ENCODE measurements around the gene PIGV.
"Not testable (repeated sequence)": the region's sequence is repeated elsewhere in the genome, so short reads cannot be mapped to it uniquely, and the experiment has no call there.

Gene PIGV

GRCh38 chr1:26832249-26832960 lies 44.7 kb downstream of the PIGV start:
- TF ChIP-seq, protein P1, sequence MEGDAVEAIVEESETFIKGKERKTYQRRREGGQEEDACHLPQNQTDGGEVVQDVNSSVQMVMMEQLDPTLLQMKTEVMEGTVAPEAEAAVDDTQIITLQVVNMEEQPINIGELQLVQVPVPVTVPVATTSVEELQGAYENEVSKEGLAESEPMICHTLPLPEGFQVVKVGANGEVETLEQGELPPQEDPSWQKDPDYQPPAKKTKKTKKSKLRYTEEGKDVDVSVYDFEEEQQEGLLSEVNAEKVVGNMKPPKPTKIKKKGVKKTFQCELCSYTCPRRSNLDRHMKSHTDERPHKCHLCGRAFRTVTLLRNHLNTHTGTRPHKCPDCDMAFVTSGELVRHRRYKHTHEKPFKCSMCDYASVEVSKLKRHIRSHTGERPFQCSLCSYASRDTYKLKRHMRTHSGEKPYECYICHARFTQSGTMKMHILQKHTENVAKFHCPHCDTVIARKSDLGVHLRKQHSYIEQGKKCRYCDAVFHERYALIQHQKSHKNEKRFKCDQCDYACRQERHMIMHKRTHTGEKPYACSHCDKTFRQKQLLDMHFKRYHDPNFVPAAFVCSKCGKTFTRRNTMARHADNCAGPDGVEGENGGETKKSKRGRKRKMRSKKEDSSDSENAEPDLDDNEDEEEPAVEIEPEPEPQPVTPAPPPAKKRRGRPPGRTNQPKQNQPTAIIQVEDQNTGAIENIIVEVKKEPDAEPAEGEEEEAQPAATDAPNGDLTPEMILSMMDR (IDR thresholded peaks at IDR 0.05; ENCODE audit: insufficient read depth, missing control alignments): no peak
- no peak for FAIRE-seq
- no peak for DNase-seq (ENCODE audit: insufficient read length, low spot score)

- FAIRE-seq (no peak), DNase-seq (ENCODE audit: insufficient read length, low spot score) (peak; percentile 62)
- TF ChIP-seq, protein P1 (IDR thresholded peaks at IDR 0.05; ENCODE audit: insufficient read depth, missing control alignments): no peak
Measured at GRCh38 chr1:26833432-26834405, 46.0 kb downstream of the PIGV start.

GRCh38 chr1:26837665-26838064 lies 49.9 kb downstream of the PIGV start:
- not testable (repeated sequence) for DNase-seq (ENCODE audit: insufficient read length, low spot score); FAIRE-seq

- TF ChIP-seq, protein P1 (IDR thresholded peaks at IDR 0.05; ENCODE audit: insufficient read depth, missing control alignments): no peak
- DNase-seq (ENCODE audit: insufficient read length, low spot score) (no peak), FAIRE-seq (no peak)
Measured at GRCh38 chr1:26838474-26839338, 51.0 kb downstream of the PIGV start.

GRCh38 chr1:26839339-26839722 lies 51.6 kb downstream of the PIGV start:
- FAIRE-seq: no peak
- no peak for DNase-seq (ENCODE audit: insufficient read length, low spot score)
- TF ChIP-seq, protein P1 (IDR thresholded peaks at IDR 0.05; ENCODE audit: insufficient read depth, missing control alignments): no peak

DNA sequence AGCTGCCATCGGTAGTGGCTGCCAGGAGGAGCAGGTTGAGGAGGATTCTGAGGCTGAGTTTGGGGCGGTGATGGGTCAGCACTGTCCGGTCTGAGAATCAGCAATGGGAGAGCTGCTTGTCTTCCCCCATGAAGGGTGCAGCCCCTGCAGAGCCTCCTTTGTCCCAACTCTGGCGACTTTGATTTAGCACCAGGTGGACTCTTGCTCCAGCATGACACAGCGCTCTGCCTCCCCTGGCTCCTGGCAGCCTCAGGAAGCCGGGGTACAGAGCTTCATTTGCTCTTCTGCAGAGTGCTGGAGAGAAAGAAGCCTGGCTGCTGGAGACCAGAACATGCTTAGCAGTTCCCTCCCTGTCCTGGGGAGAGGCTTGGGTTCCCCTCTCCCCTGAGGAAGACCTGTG lies 52.0 kb downstream of the PIGV start:
- FAIRE-seq: no peak
- no peak for DNase-seq (ENCODE audit: insufficient read length, low spot score)
- TF ChIP-seq, protein P1 (IDR thresholded peaks at IDR 0.05; ENCODE audit: insufficient read depth, missing control alignments): no peak

Measured in D721Med (cell line).